ENCODE measurements around the gene EXOSC6.

DNA sequence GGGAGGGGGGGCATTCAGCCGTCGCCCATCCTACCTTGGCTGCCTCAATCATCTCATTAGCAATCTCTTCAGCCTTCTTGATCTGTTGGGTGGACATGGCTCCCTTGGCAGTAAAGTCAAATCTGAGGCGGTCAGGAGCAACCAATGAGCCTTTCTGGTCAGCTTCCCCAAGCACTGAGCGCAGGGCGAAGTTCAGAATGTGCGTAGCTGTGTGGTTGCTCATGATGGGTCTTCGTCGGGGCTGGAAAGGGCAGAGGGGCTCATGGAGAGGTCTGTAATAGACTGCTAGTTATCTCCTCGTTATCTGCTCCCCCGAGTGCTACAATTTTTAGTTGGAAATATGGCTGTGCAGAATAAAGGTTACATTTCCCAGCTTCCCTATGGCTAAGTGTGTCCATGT lies 7.2 kb upstream of the EXOSC6 start:
- TF ChIP-seq, protein P1, sequence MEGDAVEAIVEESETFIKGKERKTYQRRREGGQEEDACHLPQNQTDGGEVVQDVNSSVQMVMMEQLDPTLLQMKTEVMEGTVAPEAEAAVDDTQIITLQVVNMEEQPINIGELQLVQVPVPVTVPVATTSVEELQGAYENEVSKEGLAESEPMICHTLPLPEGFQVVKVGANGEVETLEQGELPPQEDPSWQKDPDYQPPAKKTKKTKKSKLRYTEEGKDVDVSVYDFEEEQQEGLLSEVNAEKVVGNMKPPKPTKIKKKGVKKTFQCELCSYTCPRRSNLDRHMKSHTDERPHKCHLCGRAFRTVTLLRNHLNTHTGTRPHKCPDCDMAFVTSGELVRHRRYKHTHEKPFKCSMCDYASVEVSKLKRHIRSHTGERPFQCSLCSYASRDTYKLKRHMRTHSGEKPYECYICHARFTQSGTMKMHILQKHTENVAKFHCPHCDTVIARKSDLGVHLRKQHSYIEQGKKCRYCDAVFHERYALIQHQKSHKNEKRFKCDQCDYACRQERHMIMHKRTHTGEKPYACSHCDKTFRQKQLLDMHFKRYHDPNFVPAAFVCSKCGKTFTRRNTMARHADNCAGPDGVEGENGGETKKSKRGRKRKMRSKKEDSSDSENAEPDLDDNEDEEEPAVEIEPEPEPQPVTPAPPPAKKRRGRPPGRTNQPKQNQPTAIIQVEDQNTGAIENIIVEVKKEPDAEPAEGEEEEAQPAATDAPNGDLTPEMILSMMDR (IDR thresholded peaks at IDR 0.05), result no peak
- TF ChIP-seq POLR2A (IDR thresholded peaks at IDR 0.05) (no peak), POLR2AphosphoS5 (IDR thresholded peaks at IDR 0.05) (no peak), EP300 (IDR thresholded peaks at IDR 0.05) (no peak)

Measured in suprapubic skin (tissue), 4 donors.